ENCODE measurements around the gene CPNE7.

The CPNE7 gene

GRCh38 chr16:89643769-89644300 lies 68.3 kb downstream of the CPNE7 start:
- in situ Hi-C loops (cut with HindIII; ENCODE audit: low sequenced_read_pairs) = no loop called here
- TF ChIP-seq, protein P1, sequence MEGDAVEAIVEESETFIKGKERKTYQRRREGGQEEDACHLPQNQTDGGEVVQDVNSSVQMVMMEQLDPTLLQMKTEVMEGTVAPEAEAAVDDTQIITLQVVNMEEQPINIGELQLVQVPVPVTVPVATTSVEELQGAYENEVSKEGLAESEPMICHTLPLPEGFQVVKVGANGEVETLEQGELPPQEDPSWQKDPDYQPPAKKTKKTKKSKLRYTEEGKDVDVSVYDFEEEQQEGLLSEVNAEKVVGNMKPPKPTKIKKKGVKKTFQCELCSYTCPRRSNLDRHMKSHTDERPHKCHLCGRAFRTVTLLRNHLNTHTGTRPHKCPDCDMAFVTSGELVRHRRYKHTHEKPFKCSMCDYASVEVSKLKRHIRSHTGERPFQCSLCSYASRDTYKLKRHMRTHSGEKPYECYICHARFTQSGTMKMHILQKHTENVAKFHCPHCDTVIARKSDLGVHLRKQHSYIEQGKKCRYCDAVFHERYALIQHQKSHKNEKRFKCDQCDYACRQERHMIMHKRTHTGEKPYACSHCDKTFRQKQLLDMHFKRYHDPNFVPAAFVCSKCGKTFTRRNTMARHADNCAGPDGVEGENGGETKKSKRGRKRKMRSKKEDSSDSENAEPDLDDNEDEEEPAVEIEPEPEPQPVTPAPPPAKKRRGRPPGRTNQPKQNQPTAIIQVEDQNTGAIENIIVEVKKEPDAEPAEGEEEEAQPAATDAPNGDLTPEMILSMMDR (IDR thresholded peaks at IDR 0.05; ENCODE audit: low read depth, low read length, missing control alignments) = no peak

GRCh38 chr16:89645122-89645521 lies 69.6 kb downstream of the CPNE7 start:
- DNase-seq (ENCODE audit: low read depth) = no peak
- TF ChIP-seq, protein P1 (IDR thresholded peaks at IDR 0.05; ENCODE audit: low read depth, low read length, missing control alignments) = no peak
- H3K4me3 ChIP-seq (ENCODE audit: low read depth, low read length) = no peak overlapping the region
- in situ Hi-C loops (cut with HindIII; ENCODE audit: low sequenced_read_pairs) = no loop called here

More at GRCh38 chr16:89643769-89644300, 68.3 kb downstream of the CPNE7 start:
- no peak overlapping the region for H3K4me3 ChIP-seq (ENCODE audit: low read depth, low read length)
- DNase-seq (ENCODE audit: low read depth) = no peak

- no peak for DNase-seq (ENCODE audit: low read depth)
- TF ChIP-seq, protein P1 (IDR thresholded peaks at IDR 0.05; ENCODE audit: low read depth, low read length, missing control alignments) = no peak
- in situ Hi-C loops (cut with HindIII; ENCODE audit: low sequenced_read_pairs) = no loop called here
- H3K4me3 ChIP-seq (ENCODE audit: low read depth, low read length) = no peak overlapping the region
These were observed 70.7 kb downstream of the CPNE7 start for GRCh38 chr16:89646270-89646669.

Data from astrocyte of the cerebellum (primary cell).